ENCODE data around the gene CABLES2.

Gene CABLES2

GRCh38 chr20:62358171-62359042 is 48.7 kb downstream of the CABLES2 start:
- no peak for DNase-seq (ENCODE audit: low spot score)

GRCh38 chr20:62357681-62358080 is 49.4 kb downstream of the CABLES2 start:
- DNase-seq (ENCODE audit: low spot score), result no peak

- no peak for DNase-seq (ENCODE audit: low spot score)
Measured at GRCh38 chr20:62357187-62357667, 49.9 kb downstream of the CABLES2 start.

GRCh38 chr20:62356589-62357186 is 50.4 kb downstream of the CABLES2 start:
- no peak for DNase-seq (ENCODE audit: low spot score)

GRCh38 chr20:62355878-62356588 is 51.1 kb downstream of the CABLES2 start:
- no peak for DNase-seq (ENCODE audit: low spot score)

GRCh38 chr20:62355516-62355877 is 51.6 kb downstream of the CABLES2 start:
- DNase-seq (ENCODE audit: low spot score), result no peak

- no peak for DNase-seq (ENCODE audit: low spot score)
Measured at GRCh38 chr20:62354811-62355341, 52.2 kb downstream of the CABLES2 start.

GRCh38 chr20:62354031-62354808 is 52.9 kb downstream of the CABLES2 start:
- no peak for DNase-seq (ENCODE audit: low spot score)

GRCh38 chr20:62353289-62354030 is 53.6 kb downstream of the CABLES2 start:
- no peak for DNase-seq (ENCODE audit: low spot score)

- DNase-seq (ENCODE audit: low spot score), result no peak
Measured at GRCh38 chr20:62352402-62353288, 54.4 kb downstream of the CABLES2 start.

- DNase-seq (ENCODE audit: low spot score), result no peak
Measured at GRCh38 chr20:62351469-62352401, 55.4 kb downstream of the CABLES2 start.

GRCh38 chr20:62350629-62351422 is 56.3 kb downstream of the CABLES2 start:
- DNase-seq (ENCODE audit: low spot score), result no peak

GRCh38 chr20:62350098-62350628 is 56.9 kb downstream of the CABLES2 start:
- no peak for DNase-seq (ENCODE audit: low spot score)

GRCh38 chr20:62349556-62350097 is 57.5 kb downstream of the CABLES2 start:
- DNase-seq (ENCODE audit: low spot score), result no peak

- no peak for DNase-seq (ENCODE audit: low spot score)
Measured at GRCh38 chr20:62348604-62349003, 58.5 kb downstream of the CABLES2 start.

- no peak for DNase-seq (ENCODE audit: low spot score)
Measured at GRCh38 chr20:62347445-62347844, 59.6 kb downstream of the CABLES2 start.

- no peak for DNase-seq (ENCODE audit: low spot score)
Measured at GRCh38 chr20:62347151-62347404, 60.0 kb downstream of the CABLES2 start.
